HL-60/S4 treated with retinoic acid at 250 ng/mL for 4 days and 3 days (cell line): ENCODE data around the gene ACER3.
"Not testable (repeated sequence)": the region's sequence is repeated elsewhere in the genome, so short reads cannot be mapped to it uniquely, and the experiment has no call there.

Experiments used
- in situ Hi-C: fragments of 300-500 bp; cut with MboI; formaldehyde crosslinking; loops from 2 replicates; pipeline ENCODE4 v1.7.0; 2022; ENCODE audit warnings: low sequenced_read_pairs

ACER3 gene

DNA sequence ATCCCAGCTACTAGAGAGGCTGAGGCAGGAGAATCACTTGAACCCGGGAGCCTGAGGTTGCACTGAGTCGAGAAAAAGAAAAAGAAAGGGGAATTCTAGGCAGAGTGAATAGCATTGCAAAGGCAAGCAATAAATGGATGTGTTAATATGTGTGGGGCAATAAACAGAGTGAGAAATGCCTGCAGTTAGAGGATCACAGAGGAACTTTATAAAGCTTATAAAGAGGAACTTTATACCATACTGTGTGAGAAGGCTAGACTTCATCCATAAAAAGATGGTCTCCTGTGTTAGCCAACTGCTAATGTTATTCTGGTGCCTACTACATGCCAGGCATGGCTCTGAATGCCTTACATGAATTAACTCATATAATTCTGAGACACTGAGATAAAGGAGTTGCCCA, 174.3 kb downstream of the ACER3 start:
- in situ Hi-C loops: no loop called here

DNA sequence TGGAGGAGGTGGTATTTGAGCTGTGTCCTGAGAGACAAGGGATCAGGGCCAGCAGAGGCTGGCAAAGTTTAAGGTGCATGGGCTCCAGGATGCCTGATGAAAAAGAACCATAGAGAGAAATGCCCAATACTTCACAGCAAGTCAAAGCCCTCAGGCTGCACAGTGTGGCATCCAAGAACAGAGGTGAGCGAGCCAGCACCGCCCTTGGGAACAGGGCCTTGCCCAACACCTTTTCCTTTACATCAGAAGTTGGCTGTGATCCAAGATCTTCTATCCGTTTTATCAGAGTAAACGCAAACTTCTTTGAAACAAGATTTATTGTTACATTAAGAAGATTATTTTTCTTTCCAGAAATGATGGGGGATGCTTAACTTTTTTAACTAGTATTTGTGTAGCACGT, 174.9 kb downstream of the ACER3 start:
- in situ Hi-C loops: no loop called here

DNA sequence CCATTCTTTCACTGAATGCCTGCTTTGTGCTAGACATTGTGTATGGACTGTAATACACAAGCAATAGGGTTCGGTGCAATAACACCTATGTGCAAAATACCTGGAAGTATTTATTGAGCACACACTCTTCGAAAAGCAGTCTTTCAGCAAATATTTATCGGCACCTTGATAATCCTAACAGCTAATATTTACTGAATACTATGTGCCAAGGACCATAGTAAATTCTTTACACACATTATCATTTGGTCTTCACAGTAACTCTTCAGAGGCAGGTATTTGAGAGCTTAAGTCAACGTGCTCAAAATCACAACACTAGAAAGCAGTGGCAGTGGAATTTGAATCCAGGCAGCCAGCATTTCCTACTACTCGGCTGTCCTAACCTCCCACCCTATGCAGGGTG, 175.7 kb downstream of the ACER3 start:
- in situ Hi-C loops: no loop called here

DNA sequence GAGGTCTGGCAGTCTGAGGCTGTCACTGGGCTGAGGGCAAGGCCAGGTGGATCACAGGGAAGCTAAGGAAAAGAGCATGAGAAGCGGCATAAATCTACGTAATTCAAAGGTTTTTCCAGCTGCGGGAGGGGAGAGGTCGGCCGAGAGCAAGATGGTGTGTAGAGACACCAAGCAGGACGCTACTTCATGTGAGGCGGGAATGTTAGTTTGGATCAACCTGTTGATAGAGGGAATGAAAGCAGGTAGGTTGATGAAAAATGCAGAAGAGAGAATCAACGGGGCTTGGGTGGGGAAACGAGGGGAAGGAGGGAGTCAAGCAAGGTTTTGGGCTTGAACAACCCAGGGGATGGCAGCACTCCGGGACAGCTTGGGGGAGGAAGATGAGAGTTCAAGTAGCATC, 176.3 kb downstream of the ACER3 start:
- in situ Hi-C loops: no loop called here

DNA sequence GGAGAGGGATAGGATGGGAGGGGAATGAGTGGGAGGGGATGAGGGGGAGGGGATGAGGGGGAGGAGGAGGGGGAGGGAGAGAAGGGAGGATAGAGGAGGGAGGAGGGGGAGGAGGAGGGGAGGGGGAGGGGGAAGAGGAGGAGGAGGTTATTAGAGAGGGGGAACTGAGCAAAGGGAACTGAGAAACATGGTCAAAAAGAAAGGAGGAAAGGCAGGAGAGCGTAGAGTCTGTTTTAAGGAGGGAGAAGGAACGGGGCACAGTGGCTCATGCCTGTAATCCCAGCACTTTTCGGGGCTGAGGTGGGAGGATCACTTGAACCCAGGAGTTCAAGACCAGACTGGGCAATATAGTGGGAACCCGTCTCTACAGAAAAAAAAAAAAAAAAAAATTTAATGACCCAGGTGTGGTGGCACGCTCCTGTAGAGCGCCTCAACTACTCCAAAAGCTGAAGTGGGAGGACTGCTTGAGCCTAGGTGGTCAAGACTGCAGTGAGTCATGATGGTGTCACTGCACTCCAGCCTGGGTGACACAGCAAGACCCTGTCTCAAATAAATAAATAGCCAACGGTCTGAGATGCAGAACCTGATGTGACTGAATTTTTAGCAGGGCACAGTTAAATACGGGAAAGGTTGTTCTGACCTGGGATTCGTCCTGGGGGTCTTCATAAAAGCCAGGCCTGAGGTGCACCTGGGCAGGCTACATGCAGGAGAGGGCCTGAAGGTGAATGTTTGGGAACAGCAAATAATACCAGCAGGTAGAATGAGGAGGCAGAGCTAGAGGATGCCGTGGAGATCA, 177.5 kb downstream of the ACER3 start:
- in situ Hi-C loops: no loop called here

DNA sequence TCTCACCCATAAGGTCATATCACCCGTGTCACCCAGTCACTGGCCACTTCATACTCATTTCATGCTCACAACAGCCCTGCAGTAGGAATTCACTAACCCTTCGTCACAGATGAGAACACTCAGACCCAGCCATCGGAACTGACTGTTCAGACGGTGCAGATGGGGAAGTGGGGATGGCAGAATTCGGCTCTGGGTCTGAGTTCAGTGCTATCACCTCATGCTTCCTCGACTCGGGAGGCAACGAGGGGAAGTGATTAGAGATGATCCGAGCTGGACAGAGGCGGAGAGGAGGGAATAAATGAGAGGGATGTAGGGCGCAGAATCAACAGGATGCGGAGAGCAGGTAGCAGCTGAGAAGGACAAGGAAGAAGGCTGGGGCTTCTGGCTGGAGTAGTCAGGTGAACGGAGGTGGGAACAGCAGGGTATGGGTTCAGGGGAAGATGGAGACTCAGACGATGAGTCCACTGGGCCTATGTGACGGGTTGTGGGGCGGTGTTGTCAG, 178.2 kb downstream of the ACER3 start:
- in situ Hi-C loops: no loop called here

DNA sequence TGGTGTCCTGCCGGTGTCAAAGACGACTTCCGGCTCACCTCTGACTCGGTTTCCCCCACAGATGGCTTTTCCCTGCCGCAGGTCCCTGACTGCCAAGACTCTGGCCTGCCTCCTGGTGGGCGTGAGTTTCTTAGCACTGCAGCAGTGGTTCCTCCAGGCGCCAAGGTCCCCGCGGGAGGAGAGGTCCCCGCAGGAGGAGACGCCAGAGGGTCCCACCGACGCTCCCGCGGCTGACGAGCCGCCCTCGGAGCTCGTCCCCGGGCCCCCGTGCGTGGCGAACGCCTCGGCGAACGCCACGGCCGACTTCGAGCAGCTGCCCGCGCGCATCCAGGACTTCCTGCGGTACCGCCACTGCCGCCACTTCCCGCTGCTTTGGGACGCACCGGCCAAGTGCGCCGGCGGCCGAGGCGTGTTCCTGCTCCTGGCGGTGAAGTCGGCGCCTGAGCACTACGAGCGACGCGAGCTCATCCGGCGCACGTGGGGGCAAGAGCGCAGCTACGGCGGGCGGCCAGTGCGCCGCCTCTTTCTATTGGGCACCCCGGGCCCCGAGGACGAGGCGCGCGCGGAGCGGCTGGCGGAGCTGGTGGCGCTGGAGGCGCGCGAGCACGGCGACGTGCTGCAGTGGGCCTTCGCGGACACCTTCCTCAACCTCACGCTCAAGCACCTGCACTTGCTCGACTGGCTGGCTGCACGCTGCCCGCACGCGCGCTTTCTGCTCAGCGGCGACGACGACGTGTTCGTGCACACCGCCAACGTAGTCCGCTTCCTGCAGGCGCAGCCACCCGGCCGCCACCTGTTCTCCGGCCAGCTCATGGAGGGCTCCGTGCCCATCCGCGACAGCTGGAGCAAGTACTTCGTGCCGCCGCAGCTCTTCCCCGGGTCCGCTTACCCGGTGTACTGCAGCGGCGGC, 179.0 kb downstream of the ACER3 start:
- in situ Hi-C loops: no loop called here

DNA sequence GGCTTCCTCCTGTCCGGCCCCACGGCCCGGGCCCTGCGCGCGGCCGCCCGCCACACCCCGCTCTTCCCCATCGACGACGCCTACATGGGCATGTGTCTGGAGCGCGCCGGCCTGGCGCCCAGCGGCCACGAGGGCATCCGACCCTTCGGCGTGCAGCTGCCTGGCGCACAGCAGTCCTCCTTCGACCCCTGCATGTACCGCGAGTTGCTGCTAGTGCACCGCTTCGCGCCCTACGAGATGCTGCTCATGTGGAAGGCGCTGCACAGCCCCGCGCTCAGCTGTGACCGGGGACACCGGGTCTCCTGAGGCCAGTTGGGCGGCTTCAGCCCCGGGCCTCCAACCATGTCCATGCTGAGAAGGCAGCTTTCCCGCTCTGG, 179.7 kb downstream of the ACER3 start:
- in situ Hi-C loops: no loop called here

DNA sequence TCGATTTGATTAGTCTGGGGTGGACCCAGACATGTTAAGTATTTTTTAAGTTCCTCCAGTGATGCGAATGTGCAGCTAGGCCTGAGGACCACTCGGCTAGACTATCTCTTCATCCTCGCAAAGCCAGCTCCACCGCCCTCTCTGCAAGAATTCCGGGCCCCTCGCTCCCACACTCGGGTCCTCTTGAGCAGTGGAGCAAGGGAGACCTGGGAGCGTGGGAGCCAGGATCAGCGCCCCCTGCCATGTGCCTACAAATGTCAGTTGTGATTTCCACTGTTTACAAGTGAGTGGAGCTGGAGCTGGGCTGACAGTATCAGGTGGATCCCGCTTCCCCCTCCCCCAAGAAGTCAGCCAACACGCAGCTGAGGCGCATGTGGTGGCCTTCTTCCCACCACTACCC, 180.2 kb downstream of the ACER3 start:
- in situ Hi-C loops: no loop called here

DNA sequence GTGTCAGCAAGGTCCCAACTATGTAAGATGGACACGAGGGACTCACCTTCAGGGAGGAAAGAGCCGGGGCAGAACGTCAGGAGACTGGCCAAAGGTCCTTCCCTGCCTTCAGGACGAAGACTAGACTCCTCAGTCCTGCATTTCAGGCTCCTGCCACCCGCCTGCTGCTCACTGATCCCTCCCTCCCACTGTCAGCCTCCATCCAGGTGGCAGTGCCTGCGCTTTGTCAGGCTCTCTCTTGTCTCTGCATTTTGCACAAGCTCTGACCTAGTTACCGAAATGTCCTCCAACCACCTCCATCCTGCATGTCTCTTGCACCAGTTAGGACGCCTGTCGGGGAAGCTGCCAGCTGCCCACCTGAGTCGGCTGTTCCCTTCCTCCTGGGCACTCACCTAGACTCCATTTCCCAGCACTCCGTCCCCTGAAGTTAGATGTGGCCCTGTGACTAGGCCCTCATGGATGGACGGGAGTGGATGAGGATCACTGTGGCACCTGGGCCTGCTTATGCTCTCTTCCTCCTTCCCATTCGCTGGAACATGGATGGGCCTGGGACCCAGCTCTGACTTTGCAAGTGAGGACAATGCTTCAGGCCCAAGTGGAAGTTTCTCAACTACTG, 181.5 kb downstream of the ACER3 start:
- in situ Hi-C loops: no loop called here

DNA sequence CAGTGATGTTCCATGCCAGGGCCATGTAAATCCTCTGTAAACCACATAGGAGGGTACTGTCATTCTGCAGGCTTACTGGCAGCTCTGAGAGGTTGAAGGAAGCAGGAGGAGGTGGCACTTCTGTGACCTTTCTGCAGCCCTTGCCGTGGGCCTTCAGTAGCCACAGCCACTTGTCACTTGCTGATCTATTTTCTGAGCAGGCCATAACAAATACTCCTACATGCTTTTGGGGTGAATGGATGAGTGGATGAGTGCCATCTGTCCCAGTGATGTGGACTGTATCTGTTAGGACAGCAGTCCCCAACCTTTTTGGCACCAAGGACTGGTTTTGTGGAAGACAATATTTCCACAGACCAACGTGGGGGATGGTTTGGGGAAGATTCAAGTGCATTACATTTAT, 183.6 kb downstream of the ACER3 start:
- in situ Hi-C loops: no loop called here

DNA sequence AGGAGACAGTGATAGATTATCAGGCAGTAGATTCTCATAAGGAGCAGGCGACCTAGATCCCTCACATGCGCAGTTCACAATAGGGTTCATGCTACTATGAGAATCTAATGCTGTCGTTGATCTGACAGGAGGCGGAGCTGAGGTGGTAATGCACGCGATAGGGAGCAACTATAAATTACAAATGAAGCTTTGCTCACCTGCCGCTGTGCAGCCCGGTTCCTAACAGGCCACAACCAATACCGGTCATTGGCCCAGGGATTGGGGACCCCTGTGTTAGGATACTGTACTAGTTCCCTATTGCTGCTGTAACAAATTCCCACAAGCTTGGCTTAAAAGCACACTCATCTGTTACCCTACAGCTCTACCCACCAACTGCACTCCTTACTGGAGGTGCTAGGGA, 184.2 kb downstream of the ACER3 start:
- in situ Hi-C loops: no loop called here

DNA sequence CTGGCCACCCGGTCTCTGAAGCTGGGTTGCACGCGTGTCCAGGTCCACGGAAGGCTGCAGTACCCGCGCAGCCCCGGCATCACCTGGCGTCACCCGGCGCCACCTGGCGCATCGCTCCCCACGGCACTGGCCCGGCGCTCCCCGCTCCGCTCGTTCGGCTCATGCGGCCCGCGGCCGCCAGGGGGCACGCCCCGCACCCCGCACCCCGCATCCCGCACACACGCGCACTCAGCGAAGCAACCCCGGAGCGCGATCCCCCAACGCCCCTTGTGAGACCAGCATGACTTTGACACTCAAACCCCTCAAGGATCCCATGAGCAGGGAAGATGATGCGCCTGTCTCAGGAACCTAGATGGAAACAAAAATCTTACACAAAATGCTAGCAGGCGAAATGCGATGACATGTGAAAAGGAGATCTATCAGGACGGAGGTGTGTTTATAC, 185.4 kb downstream of the ACER3 start:
- in situ Hi-C loops: no loop called here

DNA sequence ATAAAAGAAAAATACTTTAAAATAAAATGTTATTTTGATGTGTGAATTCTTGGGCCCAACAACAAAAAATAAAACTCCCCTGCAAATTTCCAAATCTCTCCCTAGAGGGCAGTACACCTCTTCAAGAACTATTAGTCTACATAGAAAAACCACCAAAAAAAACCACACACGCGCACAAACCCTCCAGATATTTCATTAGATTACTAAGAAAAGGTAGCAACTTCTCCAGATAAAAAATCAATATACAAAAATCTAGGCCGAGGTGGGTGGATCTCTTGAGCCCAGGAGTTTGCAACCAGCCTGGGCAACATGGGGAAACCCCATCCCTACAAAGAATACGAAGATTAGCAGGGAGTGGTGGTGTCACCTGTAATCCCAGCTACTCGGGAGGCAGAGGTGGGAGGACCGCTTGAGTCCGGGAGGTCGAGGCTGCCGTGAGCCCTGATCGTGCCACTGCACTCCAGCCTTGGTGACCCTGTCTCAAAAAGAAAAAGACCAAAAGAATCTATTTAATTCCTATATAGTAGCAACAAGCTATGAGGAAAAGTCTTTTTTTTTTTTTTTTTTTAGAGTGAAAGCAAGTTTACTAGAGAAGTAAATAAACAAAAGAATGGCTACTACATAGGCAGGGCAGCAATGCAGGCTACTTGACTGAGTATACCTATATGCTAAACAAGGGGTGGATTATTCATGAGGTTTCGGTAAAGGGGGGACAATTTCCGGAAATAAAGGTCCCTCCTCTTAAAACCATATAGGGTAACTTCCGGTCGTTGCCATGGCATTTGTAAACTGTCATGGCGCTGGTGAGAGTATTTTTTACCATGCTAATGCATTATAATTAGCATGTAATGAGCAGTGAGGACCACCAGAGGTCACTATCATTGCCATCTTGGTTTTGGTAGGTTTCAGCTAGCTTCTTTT, 186.5 kb downstream of the ACER3 start:
- in situ Hi-C loops: no loop called here

DNA sequence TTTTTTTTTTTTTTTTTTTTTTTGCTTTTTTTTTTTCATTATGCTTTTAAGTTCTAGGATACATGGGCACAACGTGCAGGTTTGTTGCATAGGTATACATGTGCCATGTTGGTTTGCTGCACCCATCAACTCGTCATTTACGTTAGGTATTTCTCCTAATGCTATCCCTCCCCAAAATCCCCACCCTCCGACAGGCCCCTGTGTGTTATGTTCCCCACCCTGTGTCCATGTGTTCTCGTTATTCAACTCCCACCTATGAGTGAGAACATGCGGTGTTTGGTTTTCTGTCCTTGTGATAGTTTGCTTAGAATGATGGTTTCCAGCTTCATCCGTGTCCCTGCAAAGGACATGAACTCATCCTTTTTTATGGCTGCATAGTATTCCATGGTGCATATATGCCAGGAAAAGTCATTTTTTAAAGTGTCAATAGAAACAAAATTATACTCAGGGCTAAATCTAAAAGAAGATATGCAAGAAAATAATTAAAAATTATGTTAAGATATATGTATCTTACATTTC, 187.3 kb downstream of the ACER3 start:
- in situ Hi-C loops: not testable (repeated sequence)

DNA sequence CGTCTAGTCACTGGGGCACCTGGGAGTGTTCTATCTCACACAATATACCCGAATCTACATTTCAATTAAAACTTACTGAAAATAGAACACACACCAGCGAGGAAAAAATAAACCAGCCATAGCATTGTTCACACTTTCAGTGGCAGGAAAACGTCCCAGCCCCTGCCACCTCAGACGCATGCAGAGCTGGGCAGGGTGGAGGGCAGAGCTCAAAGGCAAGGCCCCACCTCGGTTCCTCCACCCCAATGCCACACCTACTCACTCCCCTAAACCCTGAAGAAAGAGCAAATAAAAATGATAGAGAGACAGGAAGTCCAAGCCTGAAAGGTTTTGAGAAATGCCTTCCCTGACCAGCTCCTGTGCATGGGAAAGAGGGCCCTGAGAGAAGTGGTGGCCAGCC, 188.3 kb downstream of the ACER3 start:
- in situ Hi-C loops: no loop called here

DNA sequence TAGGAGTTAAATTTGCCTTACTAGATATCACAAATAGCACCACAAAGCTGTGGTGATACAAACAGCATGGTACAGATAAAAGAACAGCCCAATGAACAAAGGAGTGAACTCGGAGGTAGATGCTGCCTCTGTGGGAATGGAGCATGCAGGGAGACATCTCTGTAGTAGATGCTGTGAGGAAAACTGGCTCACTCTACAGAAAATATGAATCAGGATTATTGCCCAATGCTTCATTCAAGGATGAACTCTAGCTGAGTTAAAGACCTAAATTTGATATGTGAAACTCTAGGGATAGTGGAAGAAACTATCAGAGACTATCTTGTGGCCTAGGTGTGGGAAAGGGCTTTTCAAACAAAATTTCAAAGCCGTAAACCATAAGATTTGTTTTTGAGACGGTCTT, 190.8 kb downstream of the ACER3 start:
- in situ Hi-C loops: no loop called here

DNA sequence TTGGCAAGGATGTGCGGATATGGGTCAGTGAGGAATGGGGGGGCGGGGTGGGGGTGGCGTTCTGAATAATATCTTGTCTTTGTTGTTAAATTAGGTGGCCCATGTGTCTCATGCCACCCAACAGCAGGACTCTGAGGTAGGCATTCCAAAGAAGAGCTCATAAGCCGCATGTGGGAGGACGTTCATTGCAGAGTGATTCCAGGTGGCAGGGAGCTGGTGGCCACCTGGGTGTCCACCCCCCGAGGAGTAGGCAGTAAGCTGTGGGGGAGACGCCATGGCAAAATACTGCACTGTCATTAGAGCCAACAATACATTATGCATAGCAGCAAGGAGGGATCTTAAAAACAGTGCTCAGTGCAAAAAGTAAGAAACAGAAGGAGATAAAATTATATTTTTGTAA, 191.8 kb downstream of the ACER3 start:
- in situ Hi-C loops: no loop called here

DNA sequence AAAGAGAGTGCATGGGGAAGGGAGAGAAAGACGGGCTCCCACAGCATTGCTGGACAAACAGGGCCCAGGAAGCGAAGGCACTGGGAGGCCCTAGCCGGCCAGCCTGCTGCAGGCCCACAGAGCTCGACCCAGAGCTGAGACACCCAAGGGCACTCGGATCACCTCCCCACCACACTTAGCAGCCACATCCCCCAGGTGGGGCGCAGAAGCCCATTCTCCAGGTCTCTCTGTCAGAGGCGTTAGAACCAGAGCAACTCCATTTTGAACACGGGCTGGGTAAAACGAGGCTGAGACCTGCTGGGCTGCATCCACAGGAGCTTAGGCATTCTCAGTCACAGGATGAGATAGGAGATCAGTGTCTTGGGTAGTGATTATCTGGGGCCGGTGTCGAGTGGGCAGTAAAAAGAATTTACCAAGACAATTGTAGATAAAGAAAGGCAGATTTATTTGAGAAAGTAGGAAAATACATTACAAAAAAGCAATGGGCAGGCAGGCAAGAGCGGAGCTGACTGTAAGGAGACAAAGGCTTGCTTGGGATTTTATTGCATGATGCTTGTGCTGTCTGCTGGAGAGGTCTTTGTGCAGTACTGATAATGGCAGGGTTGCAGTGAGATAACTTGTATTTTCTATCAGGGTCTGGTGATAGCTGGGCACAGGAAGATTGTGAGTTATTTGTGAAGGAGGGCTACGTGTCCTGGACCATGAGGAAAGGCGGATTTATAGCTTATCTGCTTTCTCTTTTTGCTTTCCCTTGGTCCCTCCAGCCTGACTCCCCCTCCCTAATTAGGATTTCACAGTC, 192.7 kb downstream of the ACER3 start:
- in situ Hi-C loops: no loop called here
